OCI-LY3 (cell line): Measurements from ENCODE around the gene SLCO1C1.

Experiments used
- CTCF ChIP-seq: fragments of 200-600, 300-600 bp; sonication (generic); IDR thresholded peaks from 2 replicates; pipeline ENCODE4 v1.5.1; 2014; ENCODE audit warnings: antibody characterized with exemption, low read length, low read depth
- EZH2phosphoT487 ChIP-seq: fragments of 200-600 bp; shearing (Covaris generic); IDR thresholded peaks from 2 replicates; pipeline ENCODE4 v1.6.1; 2018; ENCODE audit warnings: antibody characterized with exemption, mixed run types, low read depth

- no peak for TF ChIP-seq CTCF
- TF ChIP-seq EZH2phosphoT487, result no peak
These were observed 23.2 kb downstream of the SLCO1C1 start for GRCh38 chr12:20718294-20718693.
